ENCODE results near the gene NUDC.

Gene NUDC

GRCh38 chr1:26889551-26890466 is 31.7 kb upstream of the NUDC start, which contains the start of gene GPN2 (continued):
- TF ChIP-seq ZNF555 (tag by site-specific recombination; conservative IDR thresholded peaks at IDR 0.05), result no peak
- TF ChIP-seq ZNF311 (tag by site-specific recombination; IDR thresholded peaks at IDR 0.05; ENCODE audit: borderline replicate concordance), result no peak
- TF ChIP-seq ZFP37 (tag by site-specific recombination; IDR thresholded peaks at IDR 0.05), result peak; percentile 91; the same call in 1 of the 2 replicates
- no peak for TF ChIP-seq ZNF785 (tag by site-specific recombination; IDR thresholded peaks at IDR 0.05)
- no peak for TF ChIP-seq ZBTB10 (tag by site-specific recombination; IDR thresholded peaks at IDR 0.05)
- TF ChIP-seq ZNF16 (tag by site-specific recombination; IDR thresholded peaks at IDR 0.05; ENCODE audit: low read depth), result no peak
- TF ChIP-seq ZNF280D (tag by site-specific recombination; IDR thresholded peaks at IDR 0.05), result no peak
- peak; percentile 30; the same call in 1 of the 2 replicates for TF ChIP-seq ZNF692 (tag by site-specific recombination; IDR thresholded peaks at IDR 0.05)
- TF ChIP-seq ZNF114 (tag by site-specific recombination; IDR thresholded peaks at IDR 0.05), result no peak
- TF ChIP-seq TRIM28 (IDR thresholded peaks at IDR 0.05; ENCODE audit: borderline replicate concordance, low read length), result 0 out of 2 replicates have a peak, but pooled peaks have one; percentile 23
- no peak for TF ChIP-seq MEIS1 (CRISPR knock-in tag; IDR thresholded peaks at IDR 0.05; ENCODE audit: borderline replicate concordance)
- no peak for TF ChIP-seq ZBTB49 (tag by site-specific recombination; IDR thresholded peaks at IDR 0.05; ENCODE audit: low read depth)
- no peak for TF ChIP-seq ZNF266 (tag by site-specific recombination; IDR thresholded peaks at IDR 0.05; ENCODE audit: low read depth)
- 0 out of 2 replicates have a peak, but pooled peaks have one; percentile 25 for TF ChIP-seq REST (tag by site-specific recombination; IDR thresholded peaks at IDR 0.05)
- no peak for TF ChIP-seq PRDM1 (tag by site-specific recombination; IDR thresholded peaks at IDR 0.05)
- no peak for TF ChIP-seq KLF7 (tag by site-specific recombination; IDR thresholded peaks at IDR 0.05; ENCODE audit: borderline replicate concordance)
- no peak for TF ChIP-seq ZNF221 (tag by site-specific recombination; IDR thresholded peaks at IDR 0.05; ENCODE audit: borderline replicate concordance)
- TF ChIP-seq KLF16 (tag by site-specific recombination; IDR thresholded peaks at IDR 0.05), result peak; percentile 16; the same call in 1 of the 2 replicates
- no peak for TF ChIP-seq ZNF416 (tag by site-specific recombination; IDR thresholded peaks at IDR 0.05)
- TF ChIP-seq ZNF549 (tag by site-specific recombination; IDR thresholded peaks at IDR 0.05), result no peak
- no peak for TF ChIP-seq ZNF654 (tag by site-specific recombination; IDR thresholded peaks at IDR 0.05; ENCODE audit: low read depth)
- no peak for TF ChIP-seq ZSCAN18 (tag by site-specific recombination; IDR thresholded peaks at IDR 0.05)
- TF ChIP-seq ZNF610 (tag by site-specific recombination; IDR thresholded peaks at IDR 0.05; ENCODE audit: borderline replicate concordance), result 0 out of 2 replicates have a peak, but pooled peaks have one; percentile 32
